Neural progenitor cell (in vitro differentiated cells): ENCODE data around the gene ZNF215.

Experiments used
- EZH2 ChIP-seq: fragments of 200-600 bp; sonication (generic); IDR thresholded peaks from 2 replicates; pipeline ENCODE4 v1.6.1; 2017; ENCODE audit warnings: antibody characterized with exemption, mild to moderate bottlenecking, moderate library complexity
- TF ChIP-seq, protein P1 (sequence below): fragments of 200-600 bp; sonication (generic); IDR thresholded peaks from 2 replicates; pipeline ENCODE4 v1.5.1; 2017; ENCODE audit warnings: antibody characterized with exemption, mild to moderate bottlenecking

DNA sequence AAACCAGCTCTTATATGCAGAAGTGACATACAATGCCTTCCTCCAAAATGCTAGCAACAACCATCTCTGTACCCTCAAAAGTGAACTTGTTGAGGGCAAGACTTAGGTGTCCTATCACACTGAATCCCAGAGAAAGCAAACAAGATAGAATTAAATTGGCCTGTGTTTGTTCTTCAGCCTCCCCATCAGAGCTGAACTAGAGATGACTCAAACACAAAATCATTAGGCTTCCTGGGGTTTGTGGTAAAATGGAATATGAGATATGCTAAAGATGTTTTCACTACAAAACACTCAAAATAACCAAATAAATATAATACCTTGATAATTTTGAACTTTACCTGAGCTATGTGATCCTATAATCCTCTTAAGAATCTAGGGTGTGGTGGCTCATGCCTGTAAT, 62.3 kb downstream of the ZNF215 start:
- TF ChIP-seq, protein P1, sequence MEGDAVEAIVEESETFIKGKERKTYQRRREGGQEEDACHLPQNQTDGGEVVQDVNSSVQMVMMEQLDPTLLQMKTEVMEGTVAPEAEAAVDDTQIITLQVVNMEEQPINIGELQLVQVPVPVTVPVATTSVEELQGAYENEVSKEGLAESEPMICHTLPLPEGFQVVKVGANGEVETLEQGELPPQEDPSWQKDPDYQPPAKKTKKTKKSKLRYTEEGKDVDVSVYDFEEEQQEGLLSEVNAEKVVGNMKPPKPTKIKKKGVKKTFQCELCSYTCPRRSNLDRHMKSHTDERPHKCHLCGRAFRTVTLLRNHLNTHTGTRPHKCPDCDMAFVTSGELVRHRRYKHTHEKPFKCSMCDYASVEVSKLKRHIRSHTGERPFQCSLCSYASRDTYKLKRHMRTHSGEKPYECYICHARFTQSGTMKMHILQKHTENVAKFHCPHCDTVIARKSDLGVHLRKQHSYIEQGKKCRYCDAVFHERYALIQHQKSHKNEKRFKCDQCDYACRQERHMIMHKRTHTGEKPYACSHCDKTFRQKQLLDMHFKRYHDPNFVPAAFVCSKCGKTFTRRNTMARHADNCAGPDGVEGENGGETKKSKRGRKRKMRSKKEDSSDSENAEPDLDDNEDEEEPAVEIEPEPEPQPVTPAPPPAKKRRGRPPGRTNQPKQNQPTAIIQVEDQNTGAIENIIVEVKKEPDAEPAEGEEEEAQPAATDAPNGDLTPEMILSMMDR: no peak
- no peak for TF ChIP-seq EZH2
